GM10847 (cell line): Measurements from ENCODE around the gene NFATC1.

Experiments used
- POLR2A ChIP-seq: IDR thresholded peaks from 2 replicates; pipeline ENCODE4 v1.6.1; 2011; ENCODE audit not compliant: insufficient read length; ENCODE audit errors: extremely low read depth

Gene NFATC1

GRCh38 chr18:79493801-79494211 lies 98.1 kb downstream of the NFATC1 start:
- no peak for TF ChIP-seq POLR2A

- TF ChIP-seq POLR2A: no peak
Measured at GRCh38 chr18:79494936-79495335, 99.2 kb downstream of the NFATC1 start.

- TF ChIP-seq POLR2A: no peak
Measured at GRCh38 chr18:79495591-79496071, 99.9 kb downstream of the NFATC1 start.

GRCh38 chr18:79496237-79496977 lies 100.7 kb downstream of the NFATC1 start:
- TF ChIP-seq POLR2A: no peak

GRCh38 chr18:79496978-79497637 lies 101.4 kb downstream of the NFATC1 start:
- no peak for TF ChIP-seq POLR2A

- TF ChIP-seq POLR2A: no peak
Measured at GRCh38 chr18:79497638-79498081, 101.9 kb downstream of the NFATC1 start.

GRCh38 chr18:79498662-79499061 lies 102.9 kb downstream of the NFATC1 start:
- no peak for TF ChIP-seq POLR2A

- no peak for TF ChIP-seq POLR2A
Measured at GRCh38 chr18:79501006-79501405, 105.3 kb downstream of the NFATC1 start.

- TF ChIP-seq POLR2A: no peak
Measured at GRCh38 chr18:79502782-79503181, 107.1 kb downstream of the NFATC1 start.

GRCh38 chr18:79503406-79503805 lies 107.7 kb downstream of the NFATC1 start:
- TF ChIP-seq POLR2A: no peak

- TF ChIP-seq POLR2A: no peak
Measured at GRCh38 chr18:79504034-79504433, 108.3 kb downstream of the NFATC1 start.

- no peak for TF ChIP-seq POLR2A
Measured at GRCh38 chr18:79506191-79507075, 110.7 kb downstream of the NFATC1 start.

GRCh38 chr18:79507076-79507545 lies 111.4 kb downstream of the NFATC1 start:
- no peak for TF ChIP-seq POLR2A

- TF ChIP-seq POLR2A: no peak
Measured at GRCh38 chr18:79507546-79508480, 112.1 kb downstream of the NFATC1 start.
